Liver (tissue), 9 donors: Measurements from ENCODE around the gene VIPR2. TPM values are rescaled to one million over a fixed set of nuclear protein-coding genes. Genes with fewer than 3 reads are reported as not detected.

Source experiments
- DNase-seq: peaks from one replicate; pipeline ENCODE4 v3.0.0-alpha.2; 2017; ENCODE audit warnings: low spot score
- H3K27ac ChIP-seq, 2 donors: one replicate each; pipeline ENCODE4 v1.7.0; 2013; ENCODE audit warnings: inconsistent platforms in 2 of 2, low read length in 2 of 2, control low read depth in 1 of 2, low read depth in 1 of 2, mild to moderate bottlenecking in 1 of 2
- H3K27me3 ChIP-seq, 4 donors: one replicate each; pipeline versions ENCODE4 v1.6.1 to v1.7.0; 2013; ENCODE audit warnings: low read length in 3 of 4, inconsistent platforms in 1 of 4, mild to moderate bottlenecking in 1 of 4, moderate library complexity in 1 of 4; ENCODE audit not compliant: control insufficient read depth in 4 of 4, insufficient read depth in 4 of 4
- H3K36me3 ChIP-seq, 4 donors: one replicate each; pipeline versions ENCODE4 v1.6.1 to v1.7.0; 2013; ENCODE audit warnings: low read length in 3 of 4, mild to moderate bottlenecking in 3 of 4, low read depth in 1 of 4, moderate library complexity in 1 of 4; ENCODE audit not compliant: control insufficient read depth in 4 of 4, insufficient read depth in 3 of 4
- H3K4me1 ChIP-seq, 4 donors: one replicate each; pipeline versions ENCODE4 v1.6.1 to v1.7.0; 2013; ENCODE audit warnings: low read length in 3 of 4, mild to moderate bottlenecking in 3 of 4, moderate library complexity in 1 of 4; ENCODE audit not compliant: control insufficient read depth in 4 of 4, insufficient read depth in 4 of 4
- H3K4me3 ChIP-seq, 3 donors: one replicate each; pipeline versions ENCODE4 v1.6.1 to v1.7.0; 2013; ENCODE audit warnings: low read length in 3 of 3, control low read depth in 1 of 3, low read depth in 1 of 3, mild to moderate bottlenecking in 1 of 3
- H3K9ac ChIP-seq, 2 donors: one replicate each; pipeline ENCODE4 v1.7.0; 2013; ENCODE audit warnings: low read length in 2 of 2, mild to moderate bottlenecking in 2 of 2, moderate library complexity in 2 of 2, control low read depth in 1 of 2, low read depth in 1 of 2
- H3K9me3 ChIP-seq, 4 donors: one replicate each; pipeline versions ENCODE4 v1.6.1 to v1.7.0; 2013; ENCODE audit warnings: low read length in 3 of 4; ENCODE audit not compliant: control insufficient read depth in 4 of 4
- EGR1 ChIP-seq, 2 donors: IDR thresholded peaks; 2 replicates each; pipeline ENCODE4 v1.6.1; 2016 to 2018; ENCODE audit warnings: antibody characterized with exemption in 2 of 2, low read depth in 2 of 2
- FOXA1 ChIP-seq: IDR thresholded peaks from 2 replicates; pipeline ENCODE4 v1.6.1; 2016; ENCODE audit warnings: antibody characterized with exemption
- FOXA2 ChIP-seq: IDR thresholded peaks from 2 replicates; pipeline ENCODE4 v1.6.1; 2016; ENCODE audit warnings: antibody characterized with exemption
- HNF4A ChIP-seq, 2 donors: conservative IDR thresholded peaks; 2 replicates each; pipeline ENCODE4 v1.6.1; 2016; ENCODE audit warnings: antibody characterized with exemption in 2 of 2, mild to moderate bottlenecking in 2 of 2
- JUND ChIP-seq, 2 donors: IDR thresholded peaks; 2 replicates each; pipeline ENCODE4 v1.6.1; 2016; ENCODE audit warnings: antibody characterized with exemption in 2 of 2
- NR2F2 ChIP-seq: IDR thresholded peaks from 2 replicates; pipeline ENCODE4 v1.6.1; 2016; ENCODE audit warnings: antibody characterized with exemption
- RAD21 ChIP-seq, 2 donors: IDR thresholded peaks; 2 replicates each; pipeline ENCODE4 v1.6.1; 2016; ENCODE audit warnings: antibody characterized with exemption in 2 of 2, mild to moderate bottlenecking in 2 of 2
- SP1 ChIP-seq: IDR thresholded peaks from 2 replicates; pipeline ENCODE4 v1.6.1; 2018; ENCODE audit warnings: antibody characterized with exemption, mild to moderate bottlenecking
- WGBS: extraction: QIAGEN DNeasy Blood & Tissue Kit; methylation state at CpG from one replicate; pipeline ENCODE4 v1.1.7; 2013; 5-methylcytosine and 5-hydroxymethylcytosine counted together
- polyA plus RNA-seq, 2 donors: library from polyadenylated mRNA; stranded (reverse) in 1 of 2; unstranded in 1 of 2; fragments of 200-250 nt in 1 of 2; fragments of >200 nt in 1 of 2; fragmentation: Nextera tagmentation in 1 of 2; extraction: Ambion mirVana in 1 of 2; gene quantifications; one replicate each; pipeline versions ENCODE4 v1.2.1 to v1.2.3, GENCODE V29; 2013 to 2015
- total RNA-seq, 2 donors: library from RNA; depleted of rRNA; stranded (reverse); fragments of >200 nt; gene quantifications; one replicate each; pipeline ENCODE4 v1.2.3, GENCODE V29; 2014
- TF ChIP-seq, protein P1 (sequence below): fragments of 150-350 bp; IDR thresholded peaks from 2 replicates; pipeline ENCODE4 v1.5.1; 2017; ENCODE audit warnings: improper control_type of control experiment, low read depth, low read length; ENCODE audit not compliant: missing input control
- TF ChIP-seq, protein P2 (sequence below): IDR thresholded peaks from 2 replicates; pipeline ENCODE4 v1.6.1; 2016; ENCODE audit warnings: antibody characterized with exemption
- donor health status: healthy.
- donor health status: healthy.
- donor health status: healthy.
- donor health status: healthy.
- donor health status: healthy.

The VIPR2 gene
- total and polyA plus RNA-seq, 4 donors = 0.05 to 0.17 (median 0.10) TPM; not detected in 1

DNA sequence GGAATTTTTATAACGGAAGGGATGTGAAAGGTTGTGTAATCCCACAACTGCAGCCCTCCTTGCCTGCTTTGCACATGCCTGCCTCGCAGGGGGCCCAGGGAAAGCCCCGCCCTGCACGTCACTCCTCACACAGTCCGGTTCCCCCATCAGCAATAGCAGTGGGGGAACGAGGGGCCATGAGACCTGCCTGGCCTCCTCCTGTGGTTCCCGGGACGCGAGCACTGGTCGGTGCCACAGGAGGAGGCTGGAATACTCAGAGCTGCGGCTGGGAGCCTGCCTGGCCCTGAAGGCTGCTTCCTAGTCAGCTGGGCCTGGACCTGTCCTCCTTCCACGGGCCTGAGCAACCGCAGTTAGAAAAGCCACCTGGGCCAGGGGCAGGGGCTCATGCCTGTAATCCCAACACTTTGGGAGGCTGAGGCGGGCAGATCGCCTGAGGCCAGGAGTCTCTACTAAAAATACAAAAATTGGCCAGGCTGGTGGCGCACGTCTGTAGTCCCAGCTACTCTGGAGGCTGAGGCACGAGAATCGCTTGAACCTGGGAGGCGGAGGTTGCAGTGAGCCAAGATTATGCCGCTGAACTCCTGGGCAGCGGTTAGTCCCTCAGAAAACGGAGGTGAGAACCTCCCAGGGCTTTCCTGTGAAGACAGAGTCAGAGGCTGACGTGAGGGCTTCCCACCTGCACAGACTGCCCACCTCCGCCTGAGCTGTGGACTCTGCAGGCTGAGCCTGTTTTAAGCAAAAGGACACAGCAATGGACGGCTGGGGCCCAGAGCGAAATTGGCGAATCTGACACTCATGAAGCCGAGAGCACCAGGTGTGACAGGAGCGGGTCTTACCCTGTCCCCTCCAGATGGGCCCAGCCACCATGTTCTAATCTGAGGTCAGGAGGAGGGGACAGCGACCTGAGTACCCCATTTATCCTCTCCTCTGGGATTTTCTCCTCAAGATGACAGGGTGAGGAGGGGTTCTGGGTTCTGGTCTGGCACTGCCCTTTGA, 52.9 kb downstream of the VIPR2 start:
- 93% methylated on average over 31 of the region's 31 CpGs for WGBS
- no peak for DNase-seq
- no peak overlapping the region for H3K27ac ChIP-seq
- H3K36me3 ChIP-seq = no peaks in the 10 kb centered on the region
- H3K9me3 ChIP-seq = no peaks in the 10 kb centered on the region
- no peak overlapping the region for H3K4me3 ChIP-seq
- no peaks in the 10 kb centered on the region for H3K27me3 ChIP-seq
- no peak overlapping the region for H3K9ac ChIP-seq
- no peak for TF ChIP-seq SP1
- TF ChIP-seq FOXA2 = no peak
- no peak for TF ChIP-seq EGR1 (IDR thresholded peaks at IDR 0.05; ENCODE audit: low read depth in 2 of 2)
- TF ChIP-seq FOXA1 = no peak
- TF ChIP-seq, protein P1, sequence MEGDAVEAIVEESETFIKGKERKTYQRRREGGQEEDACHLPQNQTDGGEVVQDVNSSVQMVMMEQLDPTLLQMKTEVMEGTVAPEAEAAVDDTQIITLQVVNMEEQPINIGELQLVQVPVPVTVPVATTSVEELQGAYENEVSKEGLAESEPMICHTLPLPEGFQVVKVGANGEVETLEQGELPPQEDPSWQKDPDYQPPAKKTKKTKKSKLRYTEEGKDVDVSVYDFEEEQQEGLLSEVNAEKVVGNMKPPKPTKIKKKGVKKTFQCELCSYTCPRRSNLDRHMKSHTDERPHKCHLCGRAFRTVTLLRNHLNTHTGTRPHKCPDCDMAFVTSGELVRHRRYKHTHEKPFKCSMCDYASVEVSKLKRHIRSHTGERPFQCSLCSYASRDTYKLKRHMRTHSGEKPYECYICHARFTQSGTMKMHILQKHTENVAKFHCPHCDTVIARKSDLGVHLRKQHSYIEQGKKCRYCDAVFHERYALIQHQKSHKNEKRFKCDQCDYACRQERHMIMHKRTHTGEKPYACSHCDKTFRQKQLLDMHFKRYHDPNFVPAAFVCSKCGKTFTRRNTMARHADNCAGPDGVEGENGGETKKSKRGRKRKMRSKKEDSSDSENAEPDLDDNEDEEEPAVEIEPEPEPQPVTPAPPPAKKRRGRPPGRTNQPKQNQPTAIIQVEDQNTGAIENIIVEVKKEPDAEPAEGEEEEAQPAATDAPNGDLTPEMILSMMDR = no peak
- no peak for TF ChIP-seq HNF4A (conservative IDR thresholded peaks at IDR 0.05)
- no peak for TF ChIP-seq NR2F2
- H3K4me1 ChIP-seq = no peaks in the 10 kb centered on the region

DNA sequence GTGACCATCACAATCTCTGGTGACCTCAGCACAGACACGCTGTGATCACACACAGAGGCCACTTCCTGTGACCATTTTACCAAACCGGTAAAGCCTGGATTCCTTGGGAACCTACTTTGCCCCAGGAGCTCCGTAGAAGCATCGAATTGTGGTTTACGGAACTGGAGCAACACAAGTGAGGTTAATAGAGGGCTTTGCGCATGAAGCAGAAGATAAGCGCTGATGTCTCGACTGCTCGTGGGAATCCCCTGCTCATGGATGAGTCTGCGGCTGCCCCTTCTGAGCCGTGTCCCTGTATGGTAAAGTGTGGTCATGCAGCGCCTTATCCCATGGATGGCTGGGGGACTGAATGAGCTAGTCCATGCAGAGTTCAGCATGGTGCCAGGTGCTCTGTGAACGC, 53.6 kb downstream of the VIPR2 start:
- no peaks in the 10 kb centered on the region for H3K36me3 ChIP-seq
- no peak for DNase-seq
- no peak overlapping the region for H3K9ac ChIP-seq
- H3K4me3 ChIP-seq = no peak overlapping the region
- no peaks in the 10 kb centered on the region for H3K9me3 ChIP-seq
- TF ChIP-seq HNF4A (conservative IDR thresholded peaks at IDR 0.05) (no peak), JUND (IDR thresholded peaks at IDR 0.05) (no peak), RAD21 (IDR thresholded peaks at IDR 0.05) (no peak)
- TF ChIP-seq, protein P1 = no peak
- TF ChIP-seq, protein P2, sequence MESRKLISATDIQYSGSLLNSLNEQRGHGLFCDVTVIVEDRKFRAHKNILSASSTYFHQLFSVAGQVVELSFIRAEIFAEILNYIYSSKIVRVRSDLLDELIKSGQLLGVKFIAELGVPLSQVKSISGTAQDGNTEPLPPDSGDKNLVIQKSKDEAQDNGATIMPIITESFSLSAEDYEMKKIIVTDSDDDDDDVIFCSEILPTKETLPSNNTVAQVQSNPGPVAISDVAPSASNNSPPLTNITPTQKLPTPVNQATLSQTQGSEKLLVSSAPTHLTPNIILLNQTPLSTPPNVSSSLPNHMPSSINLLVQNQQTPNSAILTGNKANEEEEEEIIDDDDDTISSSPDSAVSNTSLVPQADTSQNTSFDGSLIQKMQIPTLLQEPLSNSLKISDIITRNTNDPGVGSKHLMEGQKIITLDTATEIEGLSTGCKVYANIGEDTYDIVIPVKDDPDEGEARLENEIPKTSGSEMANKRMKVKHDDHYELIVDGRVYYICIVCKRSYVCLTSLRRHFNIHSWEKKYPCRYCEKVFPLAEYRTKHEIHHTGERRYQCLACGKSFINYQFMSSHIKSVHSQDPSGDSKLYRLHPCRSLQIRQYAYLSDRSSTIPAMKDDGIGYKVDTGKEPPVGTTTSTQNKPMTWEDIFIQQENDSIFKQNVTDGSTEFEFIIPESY = no peak
- no peaks in the 10 kb centered on the region for H3K27me3 ChIP-seq
- whole genome bisulfite sequencing = 92% methylated on average over 13 of the region's 13 CpGs
- H3K27ac ChIP-seq = no peak overlapping the region
- no peaks in the 10 kb centered on the region for H3K4me1 ChIP-seq
